Activated CD4-positive, alpha-beta T cell treated with anti-CD3 and anti-CD28 coated beads, Interleukin-2, amount 10 ng/mL, durations not matched to agents 7 days and 5 days (primary cell): Measurements from ENCODE around the gene SAMD5. TPM values are rescaled to one million over a fixed set of nuclear protein-coding genes. Genes with fewer than 3 reads are reported as not detected.
"Not testable (repeated sequence)": the region's sequence is repeated elsewhere in the genome, so short reads cannot be mapped to it uniquely, and the experiment has no call there.

Experiments
- CTCF ChIA-PET: fragments of 350-600 bp; sonication (Branson Sonifier 250); formaldehyde crosslinking; loops from one replicate; lab custom pipeline; 2021; ENCODE audit warnings: antibody characterized with exemption; lab: Charles Lee
- POLR2A ChIA-PET: fragments of 350-600 bp; sonication (Branson Sonifier 250); formaldehyde crosslinking; loops from one replicate; lab custom pipeline; 2021; ENCODE audit warnings: antibody characterized with exemption; lab: Charles Lee
- DNase-seq: peaks from one replicate; pipeline ENCODE4 v3.0.0-alpha.2; 2020
- H3K27ac Mint-ChIP-seq: one replicate; pipeline ENCODE4 v1.8.0; 2021; ENCODE audit warnings: mild to moderate bottlenecking, moderate library complexity, mixed read lengths
- H3K27me3 Mint-ChIP-seq: one replicate; pipeline ENCODE4 v1.8.0; 2021; ENCODE audit warnings: mixed read lengths
- H3K36me3 Mint-ChIP-seq: one replicate; pipeline ENCODE4 v1.8.0; 2021; ENCODE audit warnings: low read depth, mixed read lengths
- H3K4me1 Mint-ChIP-seq: one replicate; pipeline ENCODE4 v1.8.0; 2021; ENCODE audit warnings: mixed read lengths
- H3K4me3 Mint-ChIP-seq: one replicate; pipeline ENCODE4 v1.8.0; 2021; ENCODE audit warnings: mild to moderate bottlenecking, moderate library complexity, mixed read lengths
- H3K9me3 Mint-ChIP-seq: one replicate; pipeline ENCODE4 v1.8.0; 2021; ENCODE audit warnings: mixed read lengths
- total RNA-seq, 2 experiments: library from RNA; stranded (reverse); gene quantifications; one replicate each; pipeline ENCODE4 v1.2.3, GENCODE V29; 2021

The SAMD5 gene
- total RNA-seq, 2 experiments from 2014 or later = not detected

DNA sequence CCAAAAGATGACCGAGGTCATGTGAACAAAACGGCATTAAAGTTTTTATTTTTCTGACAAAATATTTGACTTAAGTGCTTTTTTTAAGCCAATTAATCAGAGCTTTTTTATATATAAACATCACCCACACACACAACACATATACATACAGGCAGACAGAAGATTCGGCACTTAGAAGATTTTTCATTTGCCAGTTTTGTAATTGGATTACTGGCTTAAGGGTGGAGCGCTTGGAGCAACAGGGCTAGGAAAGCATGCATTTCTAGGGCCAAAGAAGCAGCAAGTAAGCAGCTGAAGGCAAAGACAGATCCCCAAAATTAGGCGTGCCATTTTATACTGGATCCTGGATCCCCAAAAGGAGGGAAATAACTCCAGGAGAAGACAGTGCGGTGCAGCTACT is 30.3 kb downstream of the SAMD5 start:
- DNase-seq = no peak
- no peaks in the 10 kb centered on the region for H3K27me3 Mint-ChIP-seq

DNA sequence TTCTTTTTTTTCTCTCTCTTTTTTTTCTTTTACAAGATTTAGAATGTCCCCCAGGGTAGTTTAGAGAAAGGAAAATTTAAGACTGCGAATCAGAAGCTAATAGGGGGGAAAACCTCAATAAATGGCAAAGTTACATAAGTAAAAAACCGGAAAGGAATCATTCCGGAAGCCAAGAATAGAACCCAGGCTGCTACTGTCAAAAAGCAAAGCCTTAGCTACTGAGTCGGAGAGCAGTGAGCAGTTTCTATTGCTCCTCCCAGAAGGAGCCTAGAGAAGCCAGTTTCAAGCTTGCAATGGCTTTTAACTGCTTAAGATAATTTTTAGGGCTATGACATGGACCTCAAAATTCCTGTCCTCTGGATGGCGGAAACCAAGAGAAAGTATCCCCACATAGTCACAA is 31.6 kb downstream of the SAMD5 start:
- ChIA-PET CTCF (no interaction called here), POLR2A (no interaction called here)
- Mint-ChIP-seq H3K27me3 (no peaks in the 10 kb centered on the region), H3K9me3 (no peaks in the 10 kb centered on the region), H3K27ac (no peak overlapping the region), H3K4me1 (no peaks in the 10 kb centered on the region), H3K36me3 (no peaks in the 10 kb centered on the region), H3K4me3 (no peak overlapping the region)
- DNase-seq = no peak

More for the DNA sequence above, 30.3 kb downstream of the SAMD5 start:
- no peak overlapping the region for H3K4me3 Mint-ChIP-seq
- CTCF ChIA-PET = no interaction called here
- H3K36me3 Mint-ChIP-seq = no peaks in the 10 kb centered on the region
- POLR2A ChIA-PET = no interaction called here
- no peaks in the 10 kb centered on the region for H3K9me3 Mint-ChIP-seq
- H3K27ac Mint-ChIP-seq = no peak overlapping the region
- no peaks in the 10 kb centered on the region for H3K4me1 Mint-ChIP-seq

DNA sequence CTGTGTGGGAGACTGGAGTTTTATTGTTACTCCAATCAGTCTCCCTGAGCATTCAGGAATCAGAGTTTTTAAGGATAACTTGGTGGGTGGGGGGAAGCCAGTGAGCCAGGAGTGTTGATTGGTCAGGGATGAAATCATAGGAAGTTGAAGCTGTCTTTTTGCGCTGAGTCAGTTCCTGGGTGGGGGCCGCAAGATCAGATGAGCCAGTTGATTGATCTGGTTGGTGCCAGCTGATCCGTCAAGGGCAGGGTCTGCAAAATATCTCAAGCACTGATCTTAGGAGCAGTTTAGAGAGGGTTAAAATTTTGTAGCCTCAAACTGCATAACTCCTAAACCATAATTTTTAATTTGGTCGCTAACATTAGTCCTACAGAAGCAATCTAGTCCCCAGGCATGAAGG is 33.9 kb downstream of the SAMD5 start:
- H3K4me1 Mint-ChIP-seq, H3K27me3 Mint-ChIP-seq, DNase-seq, H3K36me3 Mint-ChIP-seq, H3K4me3 Mint-ChIP-seq, H3K27ac Mint-ChIP-seq, H3K9me3 Mint-ChIP-seq, POLR2A ChIA-PET, CTCF ChIA-PET: not testable (repeated sequence)

DNA sequence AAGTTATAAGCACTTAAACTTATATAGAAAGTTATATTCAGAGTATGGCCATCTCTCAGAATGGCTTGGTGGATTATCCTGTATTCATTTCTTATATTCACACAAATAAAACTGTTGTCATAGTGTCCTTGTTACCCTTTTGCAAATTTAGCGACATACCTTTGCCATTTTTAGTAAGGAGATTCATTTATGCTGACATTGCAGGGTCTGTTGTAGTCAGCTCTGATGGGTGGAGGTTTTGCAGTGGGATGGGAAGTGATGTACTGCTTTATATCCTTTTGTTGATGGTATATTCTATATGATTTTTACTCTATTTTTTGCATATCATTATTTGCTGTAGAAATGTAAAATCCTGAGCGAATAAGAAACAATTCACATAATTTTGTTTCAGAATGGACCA is 35.9 kb downstream of the SAMD5 start:
- DNase-seq = no peak
- H3K27ac Mint-ChIP-seq = no peak overlapping the region
- ChIA-PET POLR2A (no interaction called here), CTCF (no interaction called here)
- H3K36me3 Mint-ChIP-seq = no peaks in the 10 kb centered on the region
- H3K27me3 Mint-ChIP-seq = no peaks in the 10 kb centered on the region
- no peaks in the 10 kb centered on the region for H3K9me3 Mint-ChIP-seq
- H3K4me1 Mint-ChIP-seq = no peaks in the 10 kb centered on the region
- H3K4me3 Mint-ChIP-seq = no peak overlapping the region

DNA sequence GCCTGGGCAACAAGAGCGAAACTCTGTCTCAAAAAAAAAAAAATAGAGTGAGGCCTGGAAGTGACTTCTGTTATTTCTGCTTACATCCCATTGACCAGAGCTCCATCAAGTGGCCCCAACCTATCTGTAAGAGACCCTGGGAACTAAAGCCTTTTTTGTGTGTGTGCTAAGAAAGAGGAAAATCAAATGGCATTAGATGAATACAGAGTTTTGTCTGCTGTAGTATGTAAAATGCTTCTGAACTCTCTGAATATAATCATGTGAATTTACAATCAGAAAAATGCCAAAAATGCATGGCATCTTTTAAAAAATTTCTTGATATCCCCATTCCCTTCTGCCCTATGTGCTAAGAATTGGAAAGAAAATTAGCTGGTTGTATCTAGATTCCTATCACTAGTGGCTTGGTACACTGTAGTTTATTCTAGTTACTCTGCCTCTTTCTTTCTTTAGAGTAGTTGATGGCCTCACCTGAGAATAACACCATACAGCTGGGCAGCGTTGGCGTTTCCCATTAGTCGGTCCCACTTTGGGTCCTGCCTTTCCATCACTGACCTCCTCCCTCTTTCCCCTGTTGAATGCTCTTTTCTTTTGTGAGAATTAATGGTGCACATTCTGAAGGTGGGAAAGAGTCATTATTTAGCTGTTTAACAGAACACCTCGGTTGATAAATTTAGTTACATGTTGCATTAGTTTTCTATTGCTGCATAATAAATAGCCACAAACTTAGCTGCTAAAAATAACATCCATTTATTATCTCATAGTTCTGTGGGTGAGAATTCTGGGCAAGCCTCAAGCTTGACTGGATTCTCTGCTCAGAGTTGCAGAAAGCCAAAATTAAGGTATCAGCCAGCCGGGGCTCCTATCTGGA is 38.2 kb downstream of the SAMD5 start:
- H3K4me1 Mint-ChIP-seq = no peaks in the 10 kb centered on the region
- no peak overlapping the region for H3K27ac Mint-ChIP-seq
- no peak overlapping the region for H3K4me3 Mint-ChIP-seq
- DNase-seq = no peak
- ChIA-PET CTCF (interaction anchor here (0.7 kb wide), 1 partner anchor 433 kb away, joined by 3 read pairs; no protein-coding TSS in a partner anchor), POLR2A (no interaction called here)
- H3K27me3 Mint-ChIP-seq = no peaks in the 10 kb centered on the region
- H3K36me3 Mint-ChIP-seq = no peaks in the 10 kb centered on the region
- no peaks in the 10 kb centered on the region for H3K9me3 Mint-ChIP-seq

DNA sequence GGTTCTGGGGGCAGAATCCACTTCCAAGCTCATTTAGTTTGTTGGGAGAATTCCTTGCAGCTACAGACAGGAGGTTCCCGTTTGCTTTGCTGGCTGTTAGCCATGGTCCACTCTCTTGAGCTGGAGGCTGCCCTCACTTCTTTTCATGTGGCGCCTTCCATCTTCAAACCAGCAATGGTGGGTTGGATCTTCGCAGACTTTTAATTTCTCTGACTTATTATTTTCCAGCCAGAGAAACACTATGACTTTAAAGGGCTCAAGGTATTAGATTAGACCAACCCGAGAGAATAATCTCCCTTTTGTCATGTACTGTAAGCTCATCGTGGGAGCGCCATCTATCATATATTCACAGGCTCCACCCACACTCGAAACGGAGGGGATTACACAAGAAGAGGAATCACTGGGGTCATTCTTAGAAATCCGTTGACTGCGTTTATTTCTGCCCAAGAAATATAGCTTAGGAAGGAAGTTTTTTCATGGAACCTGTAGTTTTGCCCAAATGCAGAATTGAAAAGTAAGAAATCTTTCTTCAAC is 38.9 kb downstream of the SAMD5 start:
- CTCF ChIA-PET = no interaction called here
- no peak overlapping the region for H3K4me3 Mint-ChIP-seq
- no peaks in the 10 kb centered on the region for H3K36me3 Mint-ChIP-seq
- no peaks in the 10 kb centered on the region for H3K4me1 Mint-ChIP-seq
- POLR2A ChIA-PET = no interaction called here
- no peak for DNase-seq
- H3K27ac Mint-ChIP-seq = no peak overlapping the region
- no peaks in the 10 kb centered on the region for H3K9me3 Mint-ChIP-seq
- no peaks in the 10 kb centered on the region for H3K27me3 Mint-ChIP-seq

DNA sequence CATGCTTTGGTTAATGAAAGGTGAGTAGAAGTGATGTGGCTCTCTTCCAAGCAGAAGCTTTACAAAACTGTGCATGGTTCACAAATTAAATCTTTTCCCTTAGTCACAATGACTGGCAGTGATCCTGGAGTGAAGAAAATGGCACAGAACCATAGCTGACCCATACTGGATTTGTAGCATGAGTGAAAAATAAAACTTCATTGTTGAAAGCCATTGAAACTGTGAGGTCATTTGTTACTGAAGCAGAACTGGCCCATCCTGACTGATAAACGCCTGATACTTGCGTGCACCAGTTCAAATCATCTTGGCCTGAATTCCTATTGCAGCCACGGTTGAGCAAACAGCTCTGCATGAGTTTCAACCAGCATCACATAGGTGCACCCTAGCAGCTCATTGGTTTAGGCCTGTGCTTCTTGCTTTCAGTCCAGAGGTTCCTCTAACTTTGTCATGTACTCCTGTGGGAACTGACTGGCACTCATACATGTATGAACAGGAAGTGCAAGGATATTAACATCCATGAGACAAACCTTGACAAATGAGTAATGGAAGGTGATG is 40.5 kb downstream of the SAMD5 start:
- ChIA-PET POLR2A (no interaction called here), CTCF (no interaction called here)
- Mint-ChIP-seq H3K4me1 (no peaks in the 10 kb centered on the region), H3K27me3 (no peaks in the 10 kb centered on the region), H3K27ac (no peak overlapping the region), H3K9me3 (no peaks in the 10 kb centered on the region), H3K36me3 (no peaks in the 10 kb centered on the region), H3K4me3 (no peak overlapping the region)
- DNase-seq = no peak

DNA sequence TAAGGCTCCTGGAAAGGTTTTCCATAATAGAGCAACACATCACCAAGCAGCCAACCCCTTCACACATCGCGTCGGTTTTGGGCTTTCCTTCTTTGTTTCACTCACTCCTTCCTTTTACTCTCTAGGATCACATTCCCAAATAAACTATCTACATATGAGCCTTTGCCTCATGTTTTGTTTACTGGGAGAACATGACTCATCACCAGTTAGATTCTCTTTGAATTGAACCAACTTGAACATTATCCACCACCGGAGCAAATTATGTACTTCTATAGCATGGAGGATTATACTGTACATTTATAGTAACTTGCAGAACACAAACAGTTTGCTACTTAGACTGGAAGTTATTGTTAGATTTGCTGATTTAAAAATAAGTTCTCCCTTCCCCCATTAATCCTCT is 41.0 kb downstream of the SAMD5 start:
- no peak overlapping the region for H3K27ac Mint-ChIP-seq
- H3K4me1 Mint-ChIP-seq = no peaks in the 10 kb centered on the region
- DNase-seq = no peak
- no peaks in the 10 kb centered on the region for H3K9me3 Mint-ChIP-seq
- no peaks in the 10 kb centered on the region for H3K36me3 Mint-ChIP-seq
- CTCF ChIA-PET = no interaction called here
- H3K4me3 Mint-ChIP-seq = no peak overlapping the region
- no peaks in the 10 kb centered on the region for H3K27me3 Mint-ChIP-seq
- POLR2A ChIA-PET = no interaction called here

DNA sequence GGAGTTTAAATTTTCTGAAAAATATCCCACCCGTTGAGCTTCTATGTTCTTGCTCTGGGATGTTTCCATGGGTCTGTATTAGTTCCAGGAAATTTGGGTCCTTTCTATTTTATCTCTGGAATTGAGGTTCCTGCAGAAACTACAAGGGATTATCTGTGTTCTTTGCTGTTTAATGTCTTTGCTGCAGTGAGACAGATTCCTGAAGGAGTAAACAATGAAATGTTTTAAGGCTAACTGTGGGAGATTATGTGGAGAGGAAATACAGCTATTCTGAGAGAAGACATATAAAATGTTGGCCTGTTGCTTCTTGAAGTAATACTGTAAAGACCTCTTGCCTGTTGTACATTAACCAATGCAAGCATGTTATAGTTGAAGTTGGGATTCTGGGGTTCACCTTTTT is 43.5 kb downstream of the SAMD5 start:
- no peaks in the 10 kb centered on the region for H3K9me3 Mint-ChIP-seq
- no peak overlapping the region for H3K4me3 Mint-ChIP-seq
- ChIA-PET POLR2A (no interaction called here), CTCF (no interaction called here)
- no peak for DNase-seq
- H3K27me3 Mint-ChIP-seq = no peaks in the 10 kb centered on the region
- no peaks in the 10 kb centered on the region for H3K36me3 Mint-ChIP-seq
- no peak overlapping the region for H3K27ac Mint-ChIP-seq
- H3K4me1 Mint-ChIP-seq = no peaks in the 10 kb centered on the region

DNA sequence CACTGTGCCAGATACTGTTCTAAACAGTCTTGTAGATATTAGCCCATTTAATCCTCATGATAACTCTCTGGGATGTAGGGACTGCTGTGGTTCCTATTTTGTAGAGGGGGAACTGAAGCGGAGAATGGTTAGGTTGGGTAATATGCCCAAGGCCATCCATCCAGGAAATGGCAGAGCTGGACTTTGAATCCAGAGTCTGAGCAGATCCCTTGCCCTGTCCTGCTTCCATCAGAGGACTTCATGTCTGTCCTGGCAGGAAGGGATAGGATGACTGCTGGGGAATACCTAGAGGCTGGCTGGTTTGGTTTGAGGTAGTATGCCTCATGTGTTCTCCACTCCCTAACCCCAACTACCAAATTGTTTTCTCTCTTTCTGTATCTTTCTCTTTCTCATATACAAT is 44.6 kb downstream of the SAMD5 start:
- H3K27ac Mint-ChIP-seq = no peak overlapping the region
- POLR2A ChIA-PET = no interaction called here
- DNase-seq = no peak
- H3K36me3 Mint-ChIP-seq = no peaks in the 10 kb centered on the region
- no peaks in the 10 kb centered on the region for H3K4me1 Mint-ChIP-seq
- H3K4me3 Mint-ChIP-seq = no peak overlapping the region
- H3K9me3 Mint-ChIP-seq = no peaks in the 10 kb centered on the region
- CTCF ChIA-PET = no interaction called here
- no peaks in the 10 kb centered on the region for H3K27me3 Mint-ChIP-seq

DNA sequence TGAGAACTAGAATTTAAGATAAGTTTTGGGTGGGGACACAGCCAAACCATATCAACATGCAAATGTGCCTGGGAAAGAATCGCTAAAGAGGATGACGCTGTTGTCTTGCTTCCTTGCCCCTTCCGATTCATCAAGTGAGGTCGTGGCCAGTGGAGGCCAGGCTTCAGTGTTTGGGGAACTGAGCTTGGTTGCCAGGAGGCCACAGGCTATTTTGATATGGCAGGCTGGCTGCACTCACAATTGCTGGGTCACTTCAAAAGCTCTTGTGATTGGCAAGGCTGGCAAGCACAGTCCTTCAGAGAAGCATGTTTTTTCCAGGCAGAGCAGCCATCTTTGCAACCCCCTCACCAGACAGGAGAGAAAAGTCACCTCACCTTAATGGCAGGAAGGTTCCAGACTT is 45.8 kb downstream of the SAMD5 start:
- no peaks in the 10 kb centered on the region for H3K36me3 Mint-ChIP-seq
- ChIA-PET CTCF (no interaction called here), POLR2A (no interaction called here)
- no peaks in the 10 kb centered on the region for H3K9me3 Mint-ChIP-seq
- H3K4me1 Mint-ChIP-seq = no peaks in the 10 kb centered on the region
- H3K27me3 Mint-ChIP-seq = no peaks in the 10 kb centered on the region
- no peak overlapping the region for H3K27ac Mint-ChIP-seq
- no peak for DNase-seq
- no peak overlapping the region for H3K4me3 Mint-ChIP-seq

DNA sequence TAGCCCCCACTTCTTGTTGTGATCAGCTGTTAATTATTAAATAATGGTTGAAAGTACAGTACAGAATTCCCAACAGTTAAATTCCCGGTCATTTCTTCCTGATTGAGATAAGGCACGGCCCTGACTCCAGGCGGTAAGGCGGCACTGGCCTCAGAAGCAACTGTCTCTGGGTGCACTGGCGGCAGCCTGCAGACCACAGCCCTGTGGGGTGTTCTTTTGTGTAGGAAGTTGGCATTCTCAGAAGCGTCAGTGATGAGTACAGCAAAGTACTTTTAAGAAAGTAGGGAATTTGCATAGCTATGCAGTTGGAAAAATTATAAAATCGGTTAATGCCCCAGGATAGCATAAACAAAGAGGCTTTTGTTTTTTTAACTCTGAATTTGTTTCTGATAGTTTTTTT is 50.5 kb downstream of the SAMD5 start:
- no peaks in the 10 kb centered on the region for H3K36me3 Mint-ChIP-seq
- no peaks in the 10 kb centered on the region for H3K9me3 Mint-ChIP-seq
- no peak for DNase-seq
- ChIA-PET POLR2A (no interaction called here), CTCF (no interaction called here)
- H3K27me3 Mint-ChIP-seq = no peaks in the 10 kb centered on the region
- no peaks in the 10 kb centered on the region for H3K4me1 Mint-ChIP-seq
- H3K27ac Mint-ChIP-seq = no peak overlapping the region
- no peak overlapping the region for H3K4me3 Mint-ChIP-seq

DNA sequence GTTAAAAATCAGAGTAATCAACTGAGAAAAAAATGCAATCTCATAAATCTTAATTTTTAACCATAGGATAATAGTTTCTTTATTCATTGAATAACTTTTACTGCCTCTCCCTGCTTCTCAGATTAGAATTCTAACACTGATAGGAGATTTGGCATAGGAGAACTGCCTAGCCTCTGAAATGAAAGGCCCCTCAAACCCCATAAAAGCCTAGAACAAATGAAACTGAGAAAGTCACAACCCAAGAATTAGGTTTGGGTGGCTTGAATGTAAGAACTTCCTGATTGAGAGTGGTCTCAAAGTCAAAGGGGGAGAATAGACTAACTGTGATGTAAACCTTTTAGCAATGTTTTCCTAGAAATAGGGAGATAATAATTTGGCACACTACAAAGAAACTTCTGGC is 52.2 kb downstream of the SAMD5 start:
- no peak overlapping the region for H3K27ac Mint-ChIP-seq
- ChIA-PET CTCF (no interaction called here), POLR2A (no interaction called here)
- no peaks in the 10 kb centered on the region for H3K36me3 Mint-ChIP-seq
- no peak overlapping the region for H3K4me3 Mint-ChIP-seq
- no peaks in the 10 kb centered on the region for H3K27me3 Mint-ChIP-seq
- H3K9me3 Mint-ChIP-seq = no peaks in the 10 kb centered on the region
- no peaks in the 10 kb centered on the region for H3K4me1 Mint-ChIP-seq
- DNase-seq = no peak
